ENCODE measurements around the gene IDH3A.

GRCh38 chr15:78109156-78109555 is 40.0 kb upstream of the IDH3A start:
- TF ChIP-seq CTCF (IDR thresholded peaks at IDR 0.05) (no peak), ZFX (IDR thresholded peaks at IDR 0.05; ENCODE audit: borderline replicate concordance) (no peak)
